ENCODE data around the gene ASCL3.
"Not testable (repeated sequence)": the region's sequence is repeated elsewhere in the genome, so short reads cannot be mapped to it uniquely, and the experiment has no call there.

Gene ASCL3

DNA sequence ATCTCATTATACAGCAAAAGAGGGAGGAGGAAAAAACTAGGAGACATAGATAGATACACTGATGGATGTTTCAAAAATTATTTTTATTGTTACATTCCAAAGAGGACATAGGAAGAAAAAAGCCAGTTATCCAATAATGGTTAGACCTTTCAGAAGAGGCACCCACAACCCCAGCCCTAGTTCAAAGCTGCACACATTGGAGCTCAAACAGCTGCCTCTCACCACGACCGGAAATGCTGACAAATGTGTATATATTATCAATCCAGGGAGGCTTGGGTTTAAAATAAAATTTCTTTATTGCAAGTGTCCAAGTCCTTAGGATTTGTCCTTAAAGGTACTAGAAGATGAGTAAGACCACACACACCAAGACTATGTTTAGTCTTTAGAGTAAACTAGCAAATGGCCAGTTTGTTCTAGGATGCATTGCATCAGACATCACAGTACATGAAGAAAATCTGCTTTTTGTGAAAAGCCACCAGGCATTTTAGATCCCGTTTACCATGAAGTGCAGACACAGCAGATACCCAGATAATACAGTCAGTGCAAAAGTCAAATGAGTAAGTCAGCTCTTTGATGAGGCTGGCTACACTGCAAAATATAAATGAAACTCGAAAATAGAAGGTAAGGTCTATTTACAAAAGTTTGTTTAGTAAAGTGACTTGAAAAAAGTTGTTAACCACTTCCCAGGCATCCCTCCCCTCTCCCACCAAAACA, 4.6 kb upstream of the ASCL3 start:
- no peak for DNase-seq

- no peak for DNase-seq
These were observed 1.3 kb downstream of the ASCL3 start for GRCh38 chr11:8941341-8942103.

DNA sequence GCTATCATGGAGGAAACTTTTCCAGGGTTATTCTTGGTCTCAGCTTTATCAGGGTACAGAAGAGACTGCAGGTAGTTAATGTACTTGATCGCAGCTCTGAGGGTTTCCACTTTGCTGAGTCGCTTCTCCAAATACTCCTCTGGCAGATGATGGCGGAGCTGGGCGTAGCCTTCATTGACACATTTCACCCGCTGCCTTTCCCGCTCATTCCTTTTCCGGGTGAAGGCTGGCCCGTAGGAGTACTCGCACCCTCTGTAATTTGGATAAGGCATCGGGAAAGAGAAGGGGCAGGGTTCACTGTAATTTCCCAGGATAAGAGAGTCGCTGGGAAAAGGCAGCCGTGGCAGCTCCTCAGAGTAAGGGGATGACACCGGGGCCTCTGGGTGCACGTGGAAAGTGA, 5.2 kb downstream of the ASCL3 start:
- DNase-seq: no peak

DNA sequence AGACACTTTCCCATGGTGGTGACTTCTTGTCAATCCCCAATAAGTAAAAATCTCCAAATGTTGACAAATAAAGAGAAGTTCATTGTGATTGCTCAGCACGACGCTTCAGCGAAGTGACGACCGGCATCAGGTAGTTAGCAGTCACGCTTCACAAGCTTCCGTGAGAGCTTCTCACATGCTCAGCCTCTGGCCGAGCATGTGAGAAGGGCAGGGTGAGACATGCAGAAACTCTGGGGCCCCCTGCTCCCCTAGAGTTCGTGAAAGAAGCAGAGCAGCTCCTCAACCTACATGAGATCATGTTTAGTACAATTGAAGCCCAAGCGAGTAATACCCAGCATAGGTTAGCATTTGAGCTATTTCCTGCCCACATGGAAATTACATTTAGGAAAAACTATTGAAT, 5.7 kb downstream of the ASCL3 start:
- no peak for DNase-seq

DNA sequence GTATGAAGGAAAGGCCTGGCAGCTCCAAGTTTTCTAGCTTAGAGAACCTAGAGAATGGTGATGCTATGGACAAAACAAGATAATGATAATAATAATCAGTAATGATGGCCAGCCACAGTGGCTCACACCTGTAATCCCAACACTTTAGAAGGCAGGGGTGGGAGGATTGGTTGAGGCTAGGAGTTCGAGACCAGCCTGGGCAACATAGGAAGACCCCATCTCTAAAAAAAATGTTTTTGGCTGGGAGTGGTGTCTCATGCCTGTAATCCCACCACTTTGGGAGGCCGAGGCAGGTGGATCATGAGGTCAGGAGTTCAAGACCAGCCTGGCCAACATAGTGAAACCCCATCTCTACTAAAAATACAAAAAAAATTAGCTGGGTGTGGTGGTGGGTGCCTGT, 7.0 kb downstream of the ASCL3 start:
- not testable (repeated sequence) for DNase-seq

- no peak for DNase-seq
These were observed 7.9 kb downstream of the ASCL3 start for GRCh38 chr11:8934742-8935488.

GRCh38 chr11:8933931-8934330, 8.9 kb downstream of the ASCL3 start:
- no peak for DNase-seq

DNA sequence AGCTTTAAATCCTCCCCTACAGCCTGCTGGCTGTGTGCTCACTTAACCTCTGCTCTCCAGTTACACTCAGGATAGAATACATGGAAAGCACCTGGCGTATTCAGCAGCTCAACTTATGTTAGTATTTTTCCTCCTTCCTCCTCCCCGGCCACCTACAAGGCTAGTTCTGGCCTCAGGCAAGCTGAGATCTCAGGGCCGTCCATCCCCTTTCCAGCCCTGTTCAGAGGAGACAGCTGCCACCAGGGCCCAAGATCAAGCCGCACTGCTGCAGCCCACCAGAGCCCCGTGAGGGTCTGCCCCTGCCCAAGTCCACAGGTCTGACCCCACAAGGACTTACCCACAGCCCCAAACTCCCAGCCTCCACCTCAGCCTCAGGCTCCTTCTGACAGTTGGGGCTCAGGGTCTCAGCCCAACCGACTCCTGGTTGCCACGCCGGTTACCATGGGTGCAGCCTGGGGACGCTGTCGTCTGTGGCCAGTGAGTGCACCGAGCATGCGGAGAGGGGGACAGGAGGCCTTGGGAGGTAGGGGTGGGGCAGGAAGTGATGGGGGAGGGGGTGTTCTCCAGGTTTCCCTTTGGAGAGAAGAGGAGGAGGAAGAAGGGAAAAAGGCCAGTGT, 10.1 kb downstream of the ASCL3 start, which contains the start of gene C11orf16:
TSS of gene C11orf16 (minus strand) at position 384 of the 617 bp plus-strand sequence. CDS start 639 bp downstream, outside the sequence.
- DNase-seq: no peak

DNA sequence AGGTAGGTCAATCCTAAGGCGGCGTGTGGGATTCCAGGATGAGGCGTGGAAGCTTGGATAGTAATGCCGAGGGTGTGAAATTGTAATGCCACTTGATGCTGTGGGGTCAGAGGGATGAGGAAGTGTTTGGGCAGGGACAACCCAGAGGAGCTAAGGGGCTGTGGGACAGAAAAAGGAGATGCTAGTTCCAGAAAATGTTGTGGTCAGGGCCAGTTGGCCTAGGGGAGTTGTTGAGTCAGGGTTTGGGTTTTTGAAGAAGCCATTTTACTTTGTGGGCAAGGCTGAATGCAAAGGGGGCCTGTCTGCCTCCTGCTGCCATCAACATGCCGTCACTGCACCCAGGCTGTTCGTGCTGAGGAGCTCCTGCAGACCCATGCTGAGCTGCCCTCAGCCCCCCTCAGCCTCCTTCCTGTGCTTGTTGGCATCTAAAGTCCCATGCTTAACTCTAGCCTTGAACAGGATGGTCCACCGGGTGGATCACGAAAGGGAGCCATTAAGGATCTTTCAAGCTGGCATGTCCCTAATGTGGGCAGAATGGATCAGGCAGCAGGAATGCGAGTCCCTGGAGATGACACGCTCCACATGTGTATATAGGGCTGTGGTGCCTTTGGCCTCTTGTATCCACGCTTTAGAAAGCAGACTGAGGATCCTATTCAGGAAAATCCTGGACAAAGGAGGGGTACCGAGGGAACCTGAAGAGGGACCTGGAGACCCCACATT, 12.2 kb downstream of the ASCL3 start:
- no peak for DNase-seq

GRCh38 chr11:8928981-8929615, 13.7 kb downstream of the ASCL3 start:
- no peak for DNase-seq

- DNase-seq: no peak
These were observed 14.6 kb downstream of the ASCL3 start for GRCh38 chr11:8928205-8928604.

GRCh38 chr11:8927233-8927632, 15.6 kb downstream of the ASCL3 start:
- no peak for DNase-seq

GRCh38 chr11:8926236-8926635, 16.6 kb downstream of the ASCL3 start:
- no peak for DNase-seq

DNA sequence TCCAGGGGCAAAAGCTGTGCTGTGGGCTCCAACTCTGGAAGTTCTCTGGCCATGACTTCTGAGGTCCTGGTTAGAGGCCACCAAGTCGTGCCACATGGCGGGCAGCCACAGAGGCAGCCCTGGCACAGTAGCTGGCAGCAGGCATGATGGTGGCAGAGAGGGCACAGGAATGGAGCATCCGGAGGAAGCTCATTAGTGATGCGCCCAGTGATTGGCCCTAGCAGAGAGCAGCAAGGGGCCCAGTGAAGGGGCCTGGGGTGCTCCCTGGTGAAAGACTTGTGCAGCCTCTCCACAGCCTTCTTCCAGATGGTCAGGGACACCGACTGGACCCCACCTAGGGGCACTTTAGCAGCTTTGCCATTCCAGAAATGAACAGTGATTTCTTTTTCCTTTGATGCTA, 17.1 kb downstream of the ASCL3 start:
- no peak for DNase-seq

- DNase-seq: no peak
These were observed 20.1 kb downstream of the ASCL3 start for GRCh38 chr11:8922691-8923090.

- no peak for DNase-seq
These were observed 25.5 kb downstream of the ASCL3 start for GRCh38 chr11:8917157-8917825.

- DNase-seq: no peak
These were observed 28.2 kb downstream of the ASCL3 start for GRCh38 chr11:8914661-8915018.

- DNase-seq: peak; percentile 25 to 35
These were observed 28.7 kb downstream of the ASCL3 start for GRCh38 chr11:8913961-8914660.

DNA sequence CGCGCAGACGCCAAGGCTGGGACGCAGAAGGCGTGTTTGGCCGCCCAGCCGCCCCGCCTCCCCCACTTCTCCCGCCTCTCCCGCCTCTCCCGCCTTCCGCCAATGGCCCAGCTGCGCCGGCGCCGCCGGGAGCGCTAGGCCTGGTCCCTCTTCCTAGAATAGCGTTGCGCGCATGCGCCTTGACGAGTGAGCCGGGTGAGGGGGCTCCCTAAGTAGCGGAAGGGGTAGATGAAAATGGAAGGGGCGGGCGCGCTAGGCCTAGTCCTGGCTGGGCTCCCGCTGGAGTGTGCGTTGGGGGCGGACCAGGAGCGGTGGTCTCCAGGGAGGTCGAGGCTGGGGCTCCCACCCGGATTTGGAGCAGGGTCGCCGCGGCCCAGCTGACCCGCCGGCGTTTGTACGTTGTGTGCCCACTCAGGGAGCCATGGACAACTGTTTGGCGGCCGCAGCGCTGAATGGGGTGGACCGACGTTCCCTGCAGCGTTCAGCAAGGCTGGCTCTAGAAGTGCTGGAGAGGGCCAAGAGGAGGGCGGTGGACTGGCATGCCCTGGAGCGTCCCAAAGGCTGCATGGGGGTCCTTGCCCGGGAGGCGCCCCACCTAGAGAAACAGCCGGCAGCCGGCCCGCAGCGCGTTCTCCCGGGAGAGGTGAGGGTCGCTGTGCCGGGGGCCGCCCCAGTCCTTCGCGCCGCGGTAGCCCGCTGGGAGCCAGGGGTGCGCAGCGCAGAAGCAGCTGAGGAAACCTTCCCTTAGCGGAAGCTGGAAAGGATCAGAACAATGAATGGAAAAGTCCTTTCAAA, 31.6 kb downstream of the ASCL3 start, which contains the start of gene AKIP1:
TSS of gene AKIP1 (plus strand) at position 161 of the 795 bp plus-strand sequence. CDS start at position 422, 261 bp downstream.
- DNase-seq: peak; percentile 76 to 84

- DNase-seq: no peak
These were observed 32.2 kb downstream of the ASCL3 start for GRCh38 chr11:8910649-8911026.
